NCI-H82 treated with DMSO at 0.1 percent for 48 hours (cell line): ENCODE measurements around the gene DDX43.
"Not testable (repeated sequence)": the region's sequence is repeated elsewhere in the genome, so short reads cannot be mapped to it uniquely, and the experiment has no call there.

Experiments
- DNase-seq: peaks from one replicate; lab custom pipeline; 2025; ENCODE audit not compliant: unreplicated experiment; lab: John Stamatoyannopoulos, UW

The DDX43 gene

GRCh38 chr6:73388800-73389512, 5.7 kb upstream of the DDX43 start:
- DNase-seq = no peak

DNA sequence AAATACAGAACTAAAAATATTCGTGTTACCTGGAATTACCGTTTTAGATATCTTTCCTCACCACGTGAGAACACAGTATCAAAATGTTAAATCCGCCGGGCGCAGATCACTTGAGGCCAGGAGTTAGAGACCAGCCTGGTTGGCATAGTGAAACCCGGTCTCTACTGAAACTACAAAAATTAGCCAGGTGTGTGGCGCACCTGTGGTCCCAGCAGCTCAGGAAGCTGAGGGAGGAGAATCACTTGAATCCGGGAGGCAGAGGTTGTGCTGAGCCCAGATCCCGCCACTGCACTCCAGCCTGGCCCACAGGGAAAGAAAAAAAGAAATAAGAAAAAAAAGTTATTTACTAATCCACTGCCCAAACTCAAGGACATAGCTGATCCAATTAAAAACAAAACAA, 4.8 kb upstream of the DDX43 start:
- no peak for DNase-seq

DNA sequence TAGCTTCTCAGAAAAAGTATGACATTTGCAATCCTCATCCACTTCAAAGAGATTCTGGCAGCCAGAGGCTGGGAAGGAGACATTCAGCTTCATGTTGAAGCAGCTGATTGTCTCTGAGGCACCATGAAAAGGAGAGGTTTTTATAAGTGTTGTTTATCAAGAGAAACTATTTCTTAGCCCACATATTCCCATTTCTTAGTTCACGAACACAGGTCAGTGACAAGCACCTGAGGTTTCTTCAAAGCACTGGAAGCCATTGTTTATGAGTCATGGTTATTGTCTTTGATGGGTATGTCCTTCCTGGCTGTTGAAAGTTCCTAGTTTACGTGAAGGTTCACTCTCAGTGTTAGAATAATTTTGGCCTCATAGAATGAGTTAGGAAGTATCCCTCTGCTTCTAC, 3.0 kb upstream of the DDX43 start:
- DNase-seq = no peak

GRCh38 chr6:73392188-73392587, 2.4 kb upstream of the DDX43 start:
- DNase-seq = not testable (repeated sequence)

- DNase-seq = no peak
Measured at GRCh38 chr6:73393278-73393677, 1.4 kb upstream of the DDX43 start.

DNA sequence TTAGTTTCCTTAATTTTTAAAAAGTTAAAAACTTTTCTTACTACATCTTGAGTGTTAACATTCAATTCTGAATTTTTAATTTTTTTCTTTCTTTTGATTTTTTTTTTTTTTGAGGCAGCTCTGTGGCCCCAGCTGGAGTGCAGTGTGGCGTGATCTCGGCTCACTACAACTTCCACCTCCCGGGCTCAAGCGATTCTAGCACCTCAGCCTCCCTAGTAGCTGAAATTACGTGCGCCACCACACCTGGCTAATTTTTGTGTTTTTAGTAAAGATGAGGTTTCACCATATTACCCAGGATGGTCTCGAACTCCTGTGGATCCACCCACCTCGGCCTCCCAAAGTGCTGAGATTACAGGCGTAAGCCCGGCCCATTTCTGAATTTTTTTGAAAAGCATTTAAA, 1.2 kb downstream of the DDX43 start:
- no peak for DNase-seq

GRCh38 chr6:73400656-73401055, 6.0 kb downstream of the DDX43 start:
- no peak for DNase-seq

DNA sequence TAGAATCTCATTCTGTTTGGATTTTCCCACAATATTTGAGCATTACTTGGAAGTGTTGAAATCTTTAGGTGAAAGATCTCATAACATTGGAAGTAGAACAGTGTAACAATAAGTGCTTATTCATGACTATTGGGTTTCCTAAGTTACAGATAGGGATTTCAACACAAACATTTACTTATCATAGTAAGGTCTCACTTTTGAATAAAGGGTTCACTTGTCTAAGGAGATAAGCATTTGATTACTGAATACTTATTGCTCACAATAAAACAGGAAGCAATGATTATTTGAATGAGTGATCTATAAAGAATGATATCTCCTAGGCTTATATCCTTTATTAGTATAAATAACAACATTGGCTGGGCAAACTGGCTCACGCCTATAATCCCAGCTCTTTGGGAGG, 14.8 kb downstream of the DDX43 start:
- no peak for DNase-seq

- no peak for DNase-seq
Measured at GRCh38 chr6:73413102-73413501, 18.5 kb downstream of the DDX43 start.

DNA sequence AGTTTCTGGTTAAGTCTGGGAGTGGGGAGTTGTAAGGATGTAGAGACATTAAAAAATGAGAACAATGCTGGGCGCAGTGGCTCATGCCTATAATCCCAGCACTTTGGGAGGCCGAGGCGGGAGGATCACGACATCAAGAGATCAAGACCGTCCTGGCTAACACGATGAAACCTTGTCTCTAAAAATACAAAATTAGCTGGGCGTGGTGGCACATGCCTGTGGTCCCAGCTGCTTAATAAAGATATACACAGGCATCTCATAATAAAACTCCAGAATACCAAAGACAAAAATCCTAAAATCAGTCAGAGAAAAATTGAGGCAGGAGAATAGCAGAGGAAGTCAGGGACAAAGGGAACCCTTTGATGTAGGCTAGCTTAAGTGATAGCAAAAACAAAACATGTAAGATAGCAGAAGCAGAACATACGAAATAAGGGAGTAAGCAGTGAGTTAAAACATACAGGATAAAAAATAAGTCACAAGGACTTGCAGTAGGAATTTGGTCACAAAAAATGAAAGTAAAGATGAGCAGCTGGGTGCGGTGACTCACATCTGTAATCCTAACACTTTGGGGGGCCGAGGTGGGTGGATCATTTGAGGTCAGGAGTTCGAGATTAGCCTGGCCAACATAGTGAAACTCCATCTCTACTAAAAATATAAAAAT, 23.6 kb downstream of the DDX43 start:
- no peak for DNase-seq

GRCh38 chr6:73421534-73421933, 26.9 kb downstream of the DDX43 start:
- DNase-seq = no peak

DNA sequence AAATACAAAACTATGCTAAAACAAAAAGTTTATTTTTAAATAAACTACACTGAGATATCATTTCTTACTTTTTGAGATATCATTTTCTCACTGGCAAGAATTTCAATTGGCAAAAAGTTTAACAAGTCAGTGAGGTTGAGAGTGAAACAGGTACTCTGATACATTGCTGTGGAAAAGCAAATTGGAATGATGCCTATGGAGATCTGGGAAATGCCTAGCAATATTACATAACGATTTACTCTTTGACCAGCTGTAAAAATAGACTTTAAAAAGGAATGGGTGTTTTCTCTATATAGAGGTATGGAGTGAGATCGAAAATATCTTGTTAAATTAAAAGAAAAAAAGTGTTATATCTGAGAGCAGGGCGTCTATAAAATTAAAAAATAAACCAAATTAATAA, 40.6 kb downstream of the DDX43 start:
- no peak for DNase-seq

DNA sequence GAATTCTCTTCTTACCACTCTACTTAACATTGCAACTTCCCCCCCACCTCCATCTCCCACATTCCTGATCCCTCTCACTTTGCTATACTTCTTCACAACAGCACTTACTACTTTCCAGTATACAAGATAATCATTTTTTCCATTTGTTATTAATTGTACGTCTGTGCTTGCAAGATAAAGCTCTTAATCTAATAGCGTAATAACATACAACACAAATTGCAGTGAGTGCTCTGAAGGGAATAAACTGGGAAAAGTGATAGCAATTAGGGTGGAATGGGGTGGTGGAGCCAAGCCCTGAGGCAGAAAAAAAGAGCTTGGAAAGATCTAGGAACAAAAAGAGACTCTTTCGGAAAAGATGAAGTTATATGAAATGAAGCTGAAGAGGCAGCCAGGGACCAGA, 48.9 kb downstream of the DDX43 start:
- no peak for DNase-seq

GRCh38 chr6:73451223-73452106, 56.8 kb downstream of the DDX43 start:
- DNase-seq = no peak

GRCh38 chr6:73452107-73452461, 57.5 kb downstream of the DDX43 start, which contains the start of gene CGAS:
CGAS (minus strand) TSS chr6:73452297; CDS start chr6:73452181, 116 bp downstream.
- DNase-seq = no peak

DNA sequence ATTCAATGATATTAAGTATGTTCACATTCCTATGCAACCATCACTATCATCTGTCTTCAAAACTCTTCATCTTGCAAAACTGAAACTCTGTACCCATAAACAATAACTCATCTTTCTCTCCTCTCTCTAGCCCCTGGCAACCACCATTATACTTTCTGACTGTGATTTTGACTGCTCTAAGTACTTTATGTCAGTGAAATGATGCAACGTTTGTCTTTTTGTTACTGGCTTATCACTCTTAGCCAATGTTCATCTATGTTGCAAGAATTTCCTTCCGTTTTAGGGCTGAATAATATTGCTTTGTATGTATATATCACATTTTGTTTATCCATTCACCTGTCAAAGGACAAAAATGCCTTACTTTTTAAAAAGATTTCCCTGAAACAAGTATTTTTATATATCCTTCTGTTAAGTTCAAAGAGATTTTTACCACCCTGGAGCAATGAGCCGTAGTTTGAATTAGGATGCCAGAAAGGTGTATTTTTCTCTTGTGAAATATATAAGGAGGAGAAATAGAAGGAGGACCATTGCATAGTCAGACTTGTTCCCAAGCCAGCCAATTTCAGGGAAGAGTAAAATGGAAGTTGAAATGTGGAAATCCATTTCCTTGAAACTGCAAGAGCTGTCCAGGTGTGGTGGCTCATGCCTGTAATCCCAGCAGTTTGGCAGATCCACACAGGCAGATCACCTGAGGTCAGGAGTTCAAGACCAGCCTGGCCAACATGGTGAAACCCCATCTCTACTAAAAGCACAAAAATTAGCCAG, 61.4 kb downstream of the DDX43 start:
- no peak for DNase-seq

- not testable (repeated sequence) for DNase-seq
Measured at GRCh38 chr6:73459474-73459873, 64.8 kb downstream of the DDX43 start.

- no peak for DNase-seq
Measured at GRCh38 chr6:73460056-73460455, 65.4 kb downstream of the DDX43 start.

DNA sequence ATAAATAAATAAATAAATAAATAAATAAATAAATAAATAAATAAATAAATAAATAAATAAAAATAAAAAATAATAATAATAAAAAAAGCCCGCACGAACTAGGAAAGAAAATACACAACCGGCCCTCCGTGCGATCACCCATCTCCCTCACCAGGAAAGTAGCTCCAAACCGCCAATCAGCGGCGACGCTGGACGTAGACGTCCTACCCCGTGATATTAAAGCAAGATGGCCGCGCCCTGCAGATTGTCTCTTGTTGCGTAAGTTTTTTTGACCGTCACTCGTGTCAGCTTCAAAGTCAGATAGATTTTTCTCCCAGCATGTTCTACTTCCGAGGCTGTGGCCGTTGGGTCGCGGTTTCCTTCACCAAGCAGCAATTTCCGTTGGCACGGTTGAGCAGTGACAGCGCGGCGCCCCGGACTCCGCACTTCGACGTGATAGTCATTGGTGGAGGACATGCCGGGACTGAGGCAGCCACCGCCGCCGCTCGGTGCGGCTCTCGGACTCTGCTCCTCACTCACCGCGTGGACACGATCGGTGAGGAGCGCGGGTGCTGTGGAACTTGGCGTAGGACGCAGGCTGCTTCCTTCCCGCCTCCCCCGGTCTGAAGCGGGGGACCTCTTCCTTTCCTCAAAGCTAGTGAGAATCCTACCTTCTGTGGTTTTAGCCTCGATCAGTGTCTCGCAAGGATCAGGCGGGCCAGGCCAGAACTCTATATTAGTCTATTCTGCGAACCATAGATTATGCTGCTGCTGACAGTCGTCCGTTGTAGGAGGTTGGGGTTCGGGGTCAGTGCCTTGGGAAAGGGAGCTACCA, 67.1 kb downstream of the DDX43 start, which contains the start of gene MTO1:
Gene MTO1 (plus strand): TSS at position 201 of the 814 bp plus-strand sequence. CDS start 118 bp downstream, at position 319.
- peak; percentile 23 for DNase-seq
